ENCODE data around the gene SEC23IP.
"Not testable (repeated sequence)": the region's sequence is repeated elsewhere in the genome, so short reads cannot be mapped to it uniquely, and the experiment has no call there.

SEC23IP gene

GRCh38 chr10:119883901-119884611 lies 8.5 kb upstream of the SEC23IP start:
- not testable (repeated sequence) for ATAC-seq

GRCh38 chr10:119886070-119886469 lies 6.5 kb upstream of the SEC23IP start:
- not testable (repeated sequence) for ATAC-seq

- not testable (repeated sequence) for ATAC-seq
Measured at GRCh38 chr10:119888715-119889114, 3.8 kb upstream of the SEC23IP start.

GRCh38 chr10:119889201-119889600 lies 3.3 kb upstream of the SEC23IP start:
- ATAC-seq, result not testable (repeated sequence)

GRCh38 chr10:119890307-119890706 lies 2.2 kb upstream of the SEC23IP start:
- not testable (repeated sequence) for ATAC-seq

GRCh38 chr10:119891849-119892187 lies 712 bp upstream of the SEC23IP start:
- ATAC-seq, result not testable (repeated sequence)

- no peak for ATAC-seq
Measured at GRCh38 chr10:119893074-119893473, 544 bp downstream of the SEC23IP start.

- ATAC-seq, result no peak
Measured at GRCh38 chr10:119893845-119894427, 1.4 kb downstream of the SEC23IP start.

- no peak for ATAC-seq
Measured at GRCh38 chr10:119896061-119896655, 3.6 kb downstream of the SEC23IP start.

- no peak for ATAC-seq
Measured at GRCh38 chr10:119896937-119897770, 4.6 kb downstream of the SEC23IP start.

GRCh38 chr10:119898577-119898976 lies 6.0 kb downstream of the SEC23IP start:
- ATAC-seq, result no peak

GRCh38 chr10:119903946-119904666 lies 11.6 kb downstream of the SEC23IP start:
- ATAC-seq, result no peak

GRCh38 chr10:119907695-119908094 lies 15.2 kb downstream of the SEC23IP start:
- ATAC-seq, result not testable (repeated sequence)

GRCh38 chr10:119908166-119908565 lies 15.6 kb downstream of the SEC23IP start:
- no peak for ATAC-seq

GRCh38 chr10:119910689-119911088 lies 18.2 kb downstream of the SEC23IP start:
- ATAC-seq, result no peak

- peak in 1 of 2 donors; percentile 27 for ATAC-seq
Measured at GRCh38 chr10:119917777-119918176, 25.2 kb downstream of the SEC23IP start.

- no peak for ATAC-seq
Measured at GRCh38 chr10:119919271-119919670, 26.7 kb downstream of the SEC23IP start.

- ATAC-seq, result no peak
Measured at GRCh38 chr10:119919826-119920225, 27.3 kb downstream of the SEC23IP start.

GRCh38 chr10:119928411-119928810 lies 35.9 kb downstream of the SEC23IP start:
- ATAC-seq, result no peak

- no peak for ATAC-seq
Measured at GRCh38 chr10:119931871-119932270, 39.3 kb downstream of the SEC23IP start.

GRCh38 chr10:119932631-119933030 lies 40.1 kb downstream of the SEC23IP start:
- no peak for ATAC-seq

GRCh38 chr10:119933179-119933578 lies 40.6 kb downstream of the SEC23IP start:
- ATAC-seq, result no peak

- ATAC-seq, result no peak
Measured at GRCh38 chr10:119940487-119940886, 48.0 kb downstream of the SEC23IP start.
